Stromal cell of bone marrow (primary cell): ENCODE measurements around the gene NDUFB10.

Source experiments
- DNase-seq: peaks from one replicate; pipeline ENCODE4 v3.0.0-alpha.2; 2012; ENCODE audit warnings: low read depth

The NDUFB10 gene

GRCh38 chr16:1971796-1972489, 12.6 kb downstream of the NDUFB10 start, which contains the start of gene TBL3:
TBL3 (plus strand) TSS chr16:1972053; CDS start chr16:1972165, 112 bp downstream.
- DNase-seq: peak; percentile 85

DNA sequence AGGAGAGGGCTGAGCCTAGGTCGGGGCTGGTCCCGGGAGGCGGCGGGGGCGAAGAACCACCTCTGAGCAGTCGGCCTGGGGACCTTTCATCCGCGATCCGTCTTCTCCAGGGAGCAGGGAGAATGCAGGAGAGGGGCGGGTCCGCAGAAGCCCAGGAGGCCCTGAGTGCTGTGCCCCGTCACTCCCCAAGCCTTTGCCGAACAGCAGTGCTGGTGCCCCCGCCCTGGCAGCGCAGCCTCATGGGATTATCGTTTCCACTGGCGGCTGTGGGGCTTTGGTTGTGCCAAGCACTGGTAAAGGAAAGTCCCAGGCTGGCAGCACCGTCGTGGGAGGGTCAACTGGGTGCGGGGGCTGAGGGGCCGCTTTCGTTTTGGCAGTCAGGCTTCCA, 13.1 kb downstream of the NDUFB10 start:
- no peak for DNase-seq

- DNase-seq: no peak
These were observed 14.3 kb downstream of the NDUFB10 start for GRCh38 chr16:1973461-1974156.

DNA sequence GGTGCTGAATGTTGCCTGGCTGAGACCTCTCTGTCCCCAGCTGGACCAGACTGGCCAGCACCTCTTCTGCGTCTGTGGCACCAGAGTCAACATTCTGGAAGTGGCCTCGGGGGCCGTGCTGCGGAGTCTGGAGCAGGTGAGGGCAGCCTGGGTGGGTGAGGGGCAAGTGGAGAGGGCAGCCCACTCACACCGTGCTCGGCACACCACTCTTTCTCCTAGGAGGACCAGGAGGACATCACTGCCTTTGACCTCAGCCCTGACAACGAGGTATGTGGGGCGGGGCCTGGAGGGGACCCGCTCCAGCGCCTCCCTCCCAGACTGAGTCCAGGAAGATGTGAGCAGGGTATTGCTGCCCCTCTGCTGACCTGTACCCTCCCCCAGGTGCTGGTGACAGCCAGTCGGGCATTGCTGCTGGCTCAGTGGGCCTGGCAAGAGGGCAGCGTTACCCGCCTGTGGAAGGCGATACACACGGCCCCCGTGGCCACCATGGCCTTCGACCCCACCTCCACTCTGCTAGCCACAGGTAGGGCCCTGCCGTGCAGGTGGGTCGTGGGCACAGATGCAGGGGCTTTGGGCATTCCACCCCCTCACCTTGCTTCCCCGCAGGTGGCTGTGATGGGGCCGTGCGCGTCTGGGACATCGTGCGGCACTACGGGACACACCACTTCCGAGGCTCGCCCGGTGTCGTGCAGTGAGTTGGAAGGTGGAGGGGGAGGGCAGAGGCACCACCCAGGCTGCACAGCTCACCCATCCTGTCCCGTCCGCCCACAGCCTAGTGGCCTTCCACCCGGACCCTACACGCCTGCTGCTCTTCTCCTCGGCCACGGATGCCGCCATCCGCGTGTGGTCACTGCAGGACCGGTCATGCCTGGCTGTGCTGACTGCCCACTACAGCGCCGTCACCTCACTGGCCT, 15.1 kb downstream of the NDUFB10 start:
- no peak for DNase-seq

- DNase-seq: no peak
These were observed 16.3 kb downstream of the NDUFB10 start for GRCh38 chr16:1975432-1976215.

DNA sequence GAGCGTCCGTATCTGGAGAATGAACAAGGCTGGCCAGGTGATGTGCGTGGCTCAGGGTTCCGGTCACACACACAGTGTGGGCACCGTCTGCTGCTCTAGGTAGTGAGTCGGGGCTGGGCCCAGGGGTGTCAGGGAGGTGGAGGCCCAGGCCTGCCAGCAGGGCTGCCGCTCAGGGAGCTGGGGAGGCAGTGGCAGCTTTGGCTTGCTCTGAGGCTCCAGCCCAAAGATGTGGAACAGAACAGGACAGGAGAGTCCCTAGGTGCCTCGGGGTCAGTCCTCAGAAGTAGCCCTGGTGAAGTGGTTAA, 16.8 kb downstream of the NDUFB10 start:
- no peak for DNase-seq

DNA sequence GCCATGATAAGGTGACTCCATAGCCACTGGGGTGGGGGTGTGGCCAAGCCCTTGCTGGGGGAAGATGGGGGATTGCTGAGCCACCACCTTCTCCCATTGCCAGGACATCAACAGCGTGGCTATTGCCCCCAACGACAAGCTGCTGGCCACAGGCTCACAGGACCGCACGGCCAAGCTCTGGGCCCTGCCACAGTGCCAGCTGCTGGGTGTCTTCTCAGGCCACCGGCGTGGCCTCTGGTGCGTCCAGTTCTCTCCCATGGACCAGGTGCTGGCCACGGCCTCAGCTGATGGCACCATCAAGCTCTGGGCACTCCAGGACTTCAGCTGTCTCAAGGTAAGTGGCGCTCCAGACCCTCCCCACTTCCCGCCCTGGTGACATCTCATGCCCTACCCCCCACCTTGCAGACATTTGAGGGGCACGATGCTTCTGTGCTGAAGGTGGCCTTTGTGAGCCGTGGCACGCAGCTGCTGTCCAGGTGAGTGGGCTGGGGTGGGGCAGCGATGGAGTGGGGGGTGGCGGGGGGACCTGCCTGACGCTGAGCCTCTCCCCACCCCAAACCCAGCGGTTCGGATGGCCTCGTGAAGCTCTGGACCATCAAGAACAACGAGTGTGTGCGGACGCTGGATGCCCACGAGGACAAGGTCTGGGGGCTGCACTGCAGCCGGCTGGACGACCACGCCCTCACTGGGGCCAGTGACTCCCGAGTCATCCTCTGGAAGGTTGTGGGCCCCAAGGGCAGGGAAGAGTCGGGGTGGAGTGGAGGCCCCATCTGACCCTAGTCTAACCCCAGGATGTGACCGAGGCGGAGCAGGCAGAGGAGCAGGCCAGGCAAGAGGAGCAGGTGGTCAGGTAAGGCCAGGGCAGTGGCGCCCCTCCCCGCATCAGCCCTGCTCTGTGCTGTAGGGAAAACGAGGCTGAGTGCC, 17.9 kb downstream of the NDUFB10 start:
- no peak for DNase-seq

GRCh38 chr16:1977875-1978268, 18.5 kb downstream of the NDUFB10 start:
- DNase-seq: no peak

- DNase-seq: no peak
These were observed 19.3 kb downstream of the NDUFB10 start for GRCh38 chr16:1978476-1979120.

DNA sequence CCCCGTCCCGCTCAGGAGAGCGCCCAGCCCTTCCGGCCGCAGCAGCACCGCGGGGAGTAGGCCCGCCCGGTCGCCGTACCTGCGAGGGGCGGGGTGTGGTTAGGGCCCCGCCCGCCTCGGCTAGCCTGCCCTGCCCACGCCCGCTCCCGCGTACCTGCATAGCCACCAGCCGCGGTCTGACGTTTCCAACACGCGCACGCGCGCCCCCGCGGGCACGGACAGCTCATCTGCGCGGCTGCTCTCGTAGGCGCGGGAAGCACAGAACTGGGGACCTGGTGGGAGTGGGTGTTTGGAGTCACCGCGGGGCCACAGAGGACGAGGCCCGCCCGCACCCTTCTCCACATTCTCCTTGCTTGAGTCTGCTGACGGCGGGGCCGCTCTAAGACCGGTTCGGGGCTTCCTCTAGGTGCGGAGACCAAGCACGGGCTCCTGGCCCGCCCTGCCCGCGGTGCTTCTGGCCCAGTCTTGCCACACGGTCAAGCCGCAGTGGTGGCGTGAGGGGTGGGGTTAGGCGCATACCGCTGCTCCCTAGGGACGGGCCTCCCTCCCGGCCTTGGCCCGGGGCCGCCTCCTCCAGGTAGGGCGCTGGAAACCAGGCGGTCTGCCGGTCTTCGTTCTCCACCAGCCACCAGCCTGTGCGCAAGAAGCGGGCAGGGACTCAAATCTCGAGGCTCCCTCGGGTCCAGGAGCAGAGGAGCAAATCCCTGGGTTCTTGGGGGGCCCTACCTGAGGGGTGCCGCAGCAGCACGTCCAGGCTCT, 20.1 kb downstream of the NDUFB10 start:
- no peak for DNase-seq

DNA sequence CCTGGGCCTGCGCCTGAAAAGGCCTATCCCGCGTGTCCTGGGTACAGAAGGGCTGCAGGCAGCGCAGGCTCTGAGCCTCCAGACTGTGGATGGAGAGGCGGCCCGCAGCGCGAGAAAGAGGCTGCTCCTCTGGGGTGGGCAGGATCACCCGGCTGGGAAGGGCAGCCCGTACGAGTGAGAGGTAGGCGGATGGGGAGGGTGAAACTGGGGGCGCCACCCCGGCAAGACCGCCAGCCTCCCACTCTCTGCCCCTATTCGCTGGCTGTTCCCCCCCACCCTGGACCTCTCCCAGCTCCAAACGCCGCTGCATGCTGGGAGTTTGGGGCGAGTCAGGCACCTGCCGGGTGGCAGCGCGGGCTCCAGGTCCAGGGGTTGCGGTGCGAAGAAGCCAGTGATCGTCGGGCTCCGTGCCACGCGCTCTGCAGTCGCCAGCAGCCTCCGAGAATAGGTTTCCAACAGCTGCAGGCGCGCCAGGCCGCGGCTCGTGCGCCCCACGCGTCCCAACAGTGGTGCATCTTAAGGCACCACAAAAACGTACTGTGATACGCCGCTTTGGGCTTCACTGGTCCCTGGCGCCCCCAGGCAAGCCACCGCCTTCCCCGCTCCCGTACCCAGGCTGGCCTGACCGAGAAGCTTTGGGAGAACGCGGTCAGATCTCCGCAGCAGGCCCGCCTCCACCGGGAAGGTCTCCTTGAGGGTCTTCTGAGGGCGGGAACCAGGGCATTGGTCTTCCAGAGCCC, 20.9 kb downstream of the NDUFB10 start:
- no peak for DNase-seq

- DNase-seq: no peak
These were observed 21.4 kb downstream of the NDUFB10 start for GRCh38 chr16:1980770-1981087.

GRCh38 chr16:1981398-1981836, 22.1 kb downstream of the NDUFB10 start, which contains the start of gene NOXO1:
NOXO1 (minus strand) TSS chr16:1981469; CDS start chr16:1981179, 290 bp downstream.
- no peak for DNase-seq

GRCh38 chr16:1982013-1982433, 22.7 kb downstream of the NDUFB10 start:
- DNase-seq: no peak

- no peak for DNase-seq
These were observed 23.7 kb downstream of the NDUFB10 start for GRCh38 chr16:1982991-1983543.

GRCh38 chr16:1983544-1984346, 24.4 kb downstream of the NDUFB10 start, which contains the start of gene GFER:
GFER (plus strand) TSS chr16:1984193; CDS start chr16:1984219, 26 bp downstream.
- peak; percentile 84 for DNase-seq
